ENCODE data around the gene GPR55. TPM values are rescaled to one million over a fixed set of nuclear protein-coding genes. Genes with fewer than 3 reads are reported as not detected.

The GPR55 gene
- total RNA-seq, 1 donor from 2014 or later, result 0.76 TPM

GRCh38 chr2:230921806-230922595, 3.0 kb downstream of the GPR55 start:
- intact Hi-C loops (cut with micrococcal nuclease), result no loop called here

- intact Hi-C loops (cut with micrococcal nuclease), result no loop called here
These were observed 4.9 kb downstream of the GPR55 start for GRCh38 chr2:230920167-230920566.

GRCh38 chr2:230919681-230920080, 5.4 kb downstream of the GPR55 start:
- intact Hi-C loops (cut with micrococcal nuclease), result no loop called here

GRCh38 chr2:230919240-230919639, 5.8 kb downstream of the GPR55 start:
- intact Hi-C loops (cut with micrococcal nuclease), result no loop called here

- intact Hi-C loops (cut with micrococcal nuclease), result no loop called here
These were observed 8.8 kb downstream of the GPR55 start for GRCh38 chr2:230916218-230916617.

GRCh38 chr2:230915319-230915718, 9.7 kb downstream of the GPR55 start:
- intact Hi-C loops (cut with micrococcal nuclease), result no loop called here

GRCh38 chr2:230914886-230915285, 10.2 kb downstream of the GPR55 start:
- intact Hi-C loops (cut with micrococcal nuclease), result no loop called here

GRCh38 chr2:230913406-230914143, 11.5 kb downstream of the GPR55 start:
- intact Hi-C loops (cut with micrococcal nuclease), result no loop called here

- intact Hi-C loops (cut with micrococcal nuclease), result no loop called here
These were observed 12.3 kb downstream of the GPR55 start for GRCh38 chr2:230912724-230913123.

- intact Hi-C loops (cut with micrococcal nuclease), result no loop called here
These were observed 13.0 kb downstream of the GPR55 start for GRCh38 chr2:230912046-230912445.

- intact Hi-C loops (cut with micrococcal nuclease), result no loop called here
These were observed 14.4 kb downstream of the GPR55 start for GRCh38 chr2:230910546-230911177.

GRCh38 chr2:230909841-230910545, 15.0 kb downstream of the GPR55 start:
- intact Hi-C loops (cut with micrococcal nuclease), result loop anchor here (2.0 kb wide), 1 partner anchor 15 kb away; the partner anchor contains the start of gene GPR55

GRCh38 chr2:230908595-230909191, 16.3 kb downstream of the GPR55 start:
- intact Hi-C loops (cut with micrococcal nuclease), result loop anchor here (2.0 kb wide), 1 partner anchor 16 kb away; the partner anchor contains the start of gene GPR55

GRCh38 chr2:230908092-230908594, 16.9 kb downstream of the GPR55 start:
- intact Hi-C loops (cut with micrococcal nuclease), result loop anchor here (2.0 kb wide), 1 partner anchor 17 kb away; the partner anchor contains the start of gene GPR55

GRCh38 chr2:230907361-230908091, 17.5 kb downstream of the GPR55 start:
- intact Hi-C loops (cut with micrococcal nuclease), result loop anchor here (2.0 kb wide), 1 partner anchor 17 kb away; the partner anchor contains the start of gene GPR55

GRCh38 chr2:230906471-230907230, 18.4 kb downstream of the GPR55 start:
- intact Hi-C loops (cut with micrococcal nuclease), result no loop called here

GRCh38 chr2:230905448-230906421, 19.3 kb downstream of the GPR55 start:
- intact Hi-C loops (cut with micrococcal nuclease), result no loop called here

GRCh38 chr2:230904856-230905447, 20.1 kb downstream of the GPR55 start:
- intact Hi-C loops (cut with micrococcal nuclease), result no loop called here

All from T-helper 1 cell treated with Interleukin-12 subunit alpha and Interleukin-12 subunit beta and Interleukin-4 antibody, amounts not matched to agents 30 ng/mL and 1 ng/mL, for 36 hours (primary cell).